Skin epidermis (tissue), 12 donors: ENCODE data around the gene CNEP1R1.
"Not testable (repeated sequence)": the region's sequence is repeated elsewhere in the genome, so short reads cannot be mapped to it uniquely, and the experiment has no call there.

Experiments
- H3K27ac ChIP-seq, 21 experiments: fragments of 200-600 bp; sonication (generic) in 11 of 21; one replicate each; pipeline ENCODE4 v1.5.0; 2020; ENCODE audit warnings: mild to moderate bottlenecking in 3 of 21, inconsistent platforms in 2 of 21, moderate library complexity in 2 of 21
- H3K4me3 ChIP-seq, 7 experiments: fragments of 200-600 bp; sonication (generic) in 2 of 7; one replicate each; pipeline ENCODE4 v1.5.0; 2020; ENCODE audit warnings: inconsistent platforms in 2 of 7, mild to moderate bottlenecking in 2 of 7, moderate library complexity in 1 of 7

The CNEP1R1 gene

GRCh38 chr16:50014211-50014610, 10.8 kb upstream of the CNEP1R1 start:
- not testable (repeated sequence) for H3K4me3 ChIP-seq, H3K27ac ChIP-seq

GRCh38 chr16:50015631-50016030, 9.4 kb upstream of the CNEP1R1 start:
- Histone ChIP-seq H3K27ac (no peak overlapping the region), H3K4me3 (no peak overlapping the region)

- no peak overlapping the region for H3K27ac ChIP-seq
- H3K4me3 ChIP-seq = no peak overlapping the region
Measured at GRCh38 chr16:50017553-50017952, 7.5 kb upstream of the CNEP1R1 start.

- no peak overlapping the region for H3K27ac ChIP-seq
Measured at GRCh38 chr16:50021544-50021943, 3.5 kb upstream of the CNEP1R1 start.

GRCh38 chr16:50023641-50024040, 1.4 kb upstream of the CNEP1R1 start:
- Histone ChIP-seq H3K27ac (no peak overlapping the region), H3K4me3 (no peak overlapping the region)

More at GRCh38 chr16:50021544-50021943, 3.5 kb upstream of the CNEP1R1 start:
- no peak overlapping the region for H3K4me3 ChIP-seq

- Histone ChIP-seq H3K4me3 (peak overlapping the region in 1 of 7 experiments; percentile 83), H3K27ac (peak overlapping the region in 2 of 21 experiments; percentile 6 to 12)
Measured at GRCh38 chr16:50024207-50024606, 818 bp upstream of the CNEP1R1 start.

- Histone ChIP-seq H3K27ac (peak overlapping the region; percentile 56 to 96 (median 89)), H3K4me3 (peak overlapping the region; percentile 78 to 100 (median 92))
Measured at GRCh38 chr16:50025537-50025931, 509 bp downstream of the CNEP1R1 start.

- no peak overlapping the region for H3K27ac ChIP-seq
- no peak overlapping the region for H3K4me3 ChIP-seq
Measured at GRCh38 chr16:50027829-50028228, 2.8 kb downstream of the CNEP1R1 start.

GRCh38 chr16:50035468-50035992, 10.5 kb downstream of the CNEP1R1 start:
- Histone ChIP-seq H3K4me3 (no peak overlapping the region), H3K27ac (no peak overlapping the region)

GRCh38 chr16:50036426-50036825, 11.4 kb downstream of the CNEP1R1 start:
- no peak overlapping the region for H3K27ac ChIP-seq
- H3K4me3 ChIP-seq = no peak overlapping the region

GRCh38 chr16:50037662-50038220, 12.7 kb downstream of the CNEP1R1 start:
- peak overlapping the region in 12 of 21 experiments; percentile 5 to 78 (median 43) for H3K27ac ChIP-seq

GRCh38 chr16:50038286-50038685, 13.3 kb downstream of the CNEP1R1 start:
- H3K27ac ChIP-seq = peak overlapping the region in 12 of 21 experiments; percentile 21 to 78 (median 44)
- no peak overlapping the region for H3K4me3 ChIP-seq

More at GRCh38 chr16:50037662-50038220, 12.7 kb downstream of the CNEP1R1 start:
- no peak overlapping the region for H3K4me3 ChIP-seq

GRCh38 chr16:50038756-50039529, 13.9 kb downstream of the CNEP1R1 start:
- peak overlapping the region in 15 of 21 experiments; percentile 7 to 78 (median 44) for H3K27ac ChIP-seq

GRCh38 chr16:50040018-50040417, 15.0 kb downstream of the CNEP1R1 start:
- peak overlapping the region in 7 of 21 experiments; percentile 7 to 70 (median 51) for H3K27ac ChIP-seq
- H3K4me3 ChIP-seq = no peak overlapping the region

More at GRCh38 chr16:50038756-50039529, 13.9 kb downstream of the CNEP1R1 start:
- H3K4me3 ChIP-seq = no peak overlapping the region

GRCh38 chr16:50040710-50041109, 15.7 kb downstream of the CNEP1R1 start:
- H3K27ac ChIP-seq = no peak overlapping the region

GRCh38 chr16:50043358-50043757, 18.3 kb downstream of the CNEP1R1 start:
- Histone ChIP-seq H3K27ac (no peak overlapping the region), H3K4me3 (no peak overlapping the region)

More at GRCh38 chr16:50040710-50041109, 15.7 kb downstream of the CNEP1R1 start:
- no peak overlapping the region for H3K4me3 ChIP-seq

GRCh38 chr16:50045412-50045811, 20.4 kb downstream of the CNEP1R1 start:
- Histone ChIP-seq H3K27ac (no peak overlapping the region), H3K4me3 (no peak overlapping the region)

- no peak overlapping the region for H3K27ac ChIP-seq
- H3K4me3 ChIP-seq = no peak overlapping the region
Measured at GRCh38 chr16:50046853-50047252, 21.8 kb downstream of the CNEP1R1 start.

GRCh38 chr16:50047864-50048263, 22.8 kb downstream of the CNEP1R1 start:
- Histone ChIP-seq H3K4me3 (no peak overlapping the region), H3K27ac (no peak overlapping the region)

- Histone ChIP-seq H3K4me3 (no peak overlapping the region), H3K27ac (no peak overlapping the region)
Measured at GRCh38 chr16:50050802-50051201, 25.8 kb downstream of the CNEP1R1 start.

- Histone ChIP-seq H3K27ac (no peak overlapping the region), H3K4me3 (no peak overlapping the region)
Measured at GRCh38 chr16:50056226-50056625, 31.2 kb downstream of the CNEP1R1 start.
